Measurements from ENCODE around the gene LATS1.

Gene LATS1

DNA sequence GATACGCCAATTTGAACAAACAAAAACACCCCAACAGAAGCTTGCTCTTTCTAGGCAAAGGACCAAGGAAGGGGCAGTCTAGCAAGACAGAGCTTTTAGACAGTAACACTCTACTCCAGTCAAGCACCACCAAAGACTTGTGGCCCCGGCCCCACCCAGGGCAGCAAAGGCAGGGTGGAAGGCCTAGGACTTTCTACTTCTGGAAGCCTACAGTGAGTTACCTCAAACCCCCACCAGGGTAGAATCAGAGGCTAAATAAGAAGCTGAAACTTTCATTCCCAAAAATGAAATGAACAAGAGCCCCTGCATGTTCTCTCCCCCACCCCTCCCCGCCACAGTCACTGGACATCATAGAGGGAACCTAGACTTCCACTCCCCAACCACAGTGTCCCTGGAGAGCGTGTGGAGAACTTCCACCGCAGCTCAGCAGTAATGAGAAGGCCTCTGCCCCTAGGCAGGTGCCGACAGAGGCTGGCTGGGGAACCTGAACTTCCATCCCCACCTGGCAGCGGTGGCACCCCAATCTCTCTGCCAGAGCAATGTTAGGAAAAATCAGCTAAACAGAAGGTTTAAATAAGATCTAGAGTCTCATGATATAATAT is 109.4 kb downstream of the LATS1 start:
- no peak for DNase-seq
- intact Hi-C loops (cut with DNase I), result no loop called here
